ENCODE results near the gene CD74. TPM values are rescaled to one million over a fixed set of nuclear protein-coding genes. Genes with fewer than 3 reads are reported as not detected.
A peak's percentile ranks its signal among the peaks of the same experiment; 100 is the strongest.
"Not testable (repeated sequence)": the region's sequence is repeated elsewhere in the genome, so short reads cannot be mapped to it uniquely, and the experiment has no call there.

Gene CD74
- total RNA-seq, 1 experiment from 2014 or later = 19.5 TPM

DNA sequence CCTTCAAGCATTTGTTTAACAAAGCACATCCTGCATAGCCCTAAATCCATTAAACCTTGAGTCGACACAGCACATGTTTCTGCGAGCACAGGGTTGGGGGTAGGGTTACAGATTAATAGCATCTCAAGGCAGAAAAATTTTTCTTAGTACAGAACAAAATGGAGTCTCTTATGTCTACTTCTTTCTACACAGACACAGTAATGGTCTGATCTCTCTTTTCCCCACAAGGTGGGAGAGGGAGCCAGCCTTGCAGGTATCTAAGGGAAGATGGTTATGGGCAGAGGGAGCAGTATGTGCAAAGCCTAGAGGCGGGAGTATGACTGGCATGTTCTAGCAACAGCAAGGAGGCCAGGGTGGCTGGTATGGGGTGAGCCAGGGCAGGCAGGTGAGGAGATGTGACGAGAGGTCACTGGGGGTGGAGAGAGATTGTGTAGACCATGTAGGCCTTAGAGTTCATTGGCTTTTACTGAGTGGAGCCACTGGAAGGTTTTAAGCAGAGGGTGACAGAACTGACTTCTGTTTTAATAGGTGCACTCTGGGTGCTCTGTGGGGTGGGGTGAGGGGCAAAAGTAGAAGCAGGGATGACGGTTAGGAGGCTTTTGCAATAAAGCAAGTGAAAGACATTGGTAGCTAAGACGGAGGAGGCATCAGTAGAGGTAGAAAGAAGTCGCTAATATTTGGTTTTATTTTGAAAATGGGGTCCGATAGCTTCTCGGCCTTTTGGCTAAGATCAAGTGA is 42.0 kb upstream of the CD74 start:
- H2AK5ac ChIP-seq (ENCODE audit: insufficient read length, low read length) = no peak overlapping the region
- no peak overlapping the region for H2AFZ ChIP-seq (ENCODE audit: low read length)
- H4K8ac ChIP-seq (replicated peaks; ENCODE audit: insufficient read length, low read depth, low read length) = no peak overlapping the region
- H3K79me2 ChIP-seq (ENCODE audit: insufficient read depth, low read length) = no peaks in the 10 kb centered on the region
- no peak overlapping the region for H3K27ac ChIP-seq (ENCODE audit: insufficient read length, low read depth, low read length)
- H2BK5ac ChIP-seq (ENCODE audit: insufficient read length, low read length) = peak overlapping the region; percentile 61
- H3K14ac ChIP-seq (ENCODE audit: insufficient read depth, low read length) = peak overlapping the region; percentile 63; the same call in 1 of the 2 replicates
- H3K9ac ChIP-seq (ENCODE audit: extremely low read depth, insufficient read length, low read length) = no peak overlapping the region
- WGBS (ENCODE audit: extremely low coverage, insufficient read length, low lambda C conversion rate) = no CpG with 5 or more reads among the region's 9 CpGs
- H3K4me1 ChIP-seq (ENCODE audit: insufficient read depth, low read length) = peaks cover 6% of the 10 kb centered on the region; the same call in 1 of the 2 replicates
- H3K4me2 ChIP-seq (ENCODE audit: insufficient read depth, insufficient read length, low read length) = no peak overlapping the region
- H4K5ac ChIP-seq (ENCODE audit: insufficient read length, low read depth, low read length) = no peak overlapping the region
- Mint-ChIP-seq H3K27me3 (ENCODE audit: low read depth) (no peaks in the 10 kb centered on the region), H3K9me3 (peaks cover 3% of the 10 kb centered on the region in 2 experiments), H3K27ac (no peak overlapping the region), H3K4me3 (no peak overlapping the region), H3K36me3 (ENCODE audit: insufficient read depth in 1 of 3, low read depth in 3 of 3) (peaks cover 0 to 3% (median 0%) of the 10 kb centered on the region in 3 experiments; a peak in 2 of 7 replicates), H3K4me1 (peaks cover 14 to 16% of the 10 kb centered on the region in 2 experiments)
- H3T11ph ChIP-seq (ENCODE audit: low read length) = no peak overlapping the region
- H4K91ac ChIP-seq (ENCODE audit: insufficient read length, low read depth, low read length) = no peak overlapping the region
- H2BK120ac ChIP-seq (ENCODE audit: low read depth, low read length, poor library complexity, severe bottlenecking) = no peak overlapping the region
- H3K9me3 ChIP-seq (ENCODE audit: control insufficient read depth, low read depth, low read length) = no peaks in the 10 kb centered on the region
- peak overlapping the region; percentile 74 for H3K18ac ChIP-seq (ENCODE audit: insufficient read length, low read depth, low read length)
- no peak overlapping the region for H3K56ac ChIP-seq (ENCODE audit: insufficient read length, low read depth, low read length)
- H4K20me1 ChIP-seq (ENCODE audit: control insufficient read depth, insufficient read depth, insufficient read length) = no peaks in the 10 kb centered on the region
- H2BK15ac ChIP-seq (ENCODE audit: low read depth, low read length) = peak overlapping the region; percentile 91; the same call in 1 of the 2 replicates
- DNase-seq = no peak
- H2BK12ac ChIP-seq (ENCODE audit: insufficient read length, low read depth, low read length) = no peak overlapping the region
- no peaks in the 10 kb centered on the region for H3K27me3 ChIP-seq (ENCODE audit: insufficient read depth, low read length)
- no peak overlapping the region for H2BK20ac ChIP-seq (ENCODE audit: low read depth, low read length, poor library complexity, severe bottlenecking)
- no peak overlapping the region for H3K4ac ChIP-seq (ENCODE audit: low read depth, low read length)
- H3K23ac ChIP-seq (ENCODE audit: insufficient read length, low read depth, low read length) = no peak overlapping the region
- TF ChIP-seq, protein P1, sequence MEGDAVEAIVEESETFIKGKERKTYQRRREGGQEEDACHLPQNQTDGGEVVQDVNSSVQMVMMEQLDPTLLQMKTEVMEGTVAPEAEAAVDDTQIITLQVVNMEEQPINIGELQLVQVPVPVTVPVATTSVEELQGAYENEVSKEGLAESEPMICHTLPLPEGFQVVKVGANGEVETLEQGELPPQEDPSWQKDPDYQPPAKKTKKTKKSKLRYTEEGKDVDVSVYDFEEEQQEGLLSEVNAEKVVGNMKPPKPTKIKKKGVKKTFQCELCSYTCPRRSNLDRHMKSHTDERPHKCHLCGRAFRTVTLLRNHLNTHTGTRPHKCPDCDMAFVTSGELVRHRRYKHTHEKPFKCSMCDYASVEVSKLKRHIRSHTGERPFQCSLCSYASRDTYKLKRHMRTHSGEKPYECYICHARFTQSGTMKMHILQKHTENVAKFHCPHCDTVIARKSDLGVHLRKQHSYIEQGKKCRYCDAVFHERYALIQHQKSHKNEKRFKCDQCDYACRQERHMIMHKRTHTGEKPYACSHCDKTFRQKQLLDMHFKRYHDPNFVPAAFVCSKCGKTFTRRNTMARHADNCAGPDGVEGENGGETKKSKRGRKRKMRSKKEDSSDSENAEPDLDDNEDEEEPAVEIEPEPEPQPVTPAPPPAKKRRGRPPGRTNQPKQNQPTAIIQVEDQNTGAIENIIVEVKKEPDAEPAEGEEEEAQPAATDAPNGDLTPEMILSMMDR (conservative IDR thresholded peaks at IDR 0.05) = no peak; the same call in 2 of the 3 replicates
- H3K23me2 ChIP-seq (ENCODE audit: insufficient read length, low read depth, low read length, poor library complexity, severe bottlenecking) = no peaks in the 10 kb centered on the region
- no peaks in the 10 kb centered on the region for H3K79me1 ChIP-seq (ENCODE audit: insufficient read depth, low read depth, low read length, poor library complexity, severe bottlenecking)

DNA sequence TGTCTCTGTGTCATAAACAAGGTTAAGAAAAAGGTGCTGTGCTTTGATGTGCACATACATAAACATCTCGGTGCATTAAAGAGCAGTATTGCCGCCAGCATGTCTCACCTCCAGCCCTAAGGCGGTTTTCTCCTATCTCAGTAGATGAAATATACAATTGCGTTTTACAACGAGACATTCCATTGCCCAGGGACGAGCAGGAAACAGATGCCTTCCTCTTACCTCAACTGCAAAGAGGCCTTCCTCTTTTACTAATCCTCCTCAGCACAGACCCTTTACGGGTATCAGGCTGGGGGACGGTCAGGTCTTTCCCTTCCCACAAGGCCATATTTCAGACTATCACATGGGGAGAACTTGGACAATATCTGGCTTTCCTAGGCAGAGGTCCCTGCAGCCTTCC is 41.3 kb upstream of the CD74 start:
- H3K4me1 ChIP-seq (ENCODE audit: insufficient read depth, low read length); H3K9me3 Mint-ChIP-seq; H2BK15ac ChIP-seq (ENCODE audit: low read depth, low read length); H3K56ac ChIP-seq (ENCODE audit: insufficient read length, low read depth, low read length); H3K9ac ChIP-seq (ENCODE audit: extremely low read depth, insufficient read length, low read length); H3K23ac ChIP-seq (ENCODE audit: insufficient read length, low read depth, low read length); H3K79me2 ChIP-seq (ENCODE audit: insufficient read depth, low read length); H3K4ac ChIP-seq (ENCODE audit: low read depth, low read length); H3T11ph ChIP-seq (ENCODE audit: low read length); H3K27me3 Mint-ChIP-seq (ENCODE audit: low read depth); H3K27ac Mint-ChIP-seq; H2AFZ ChIP-seq (ENCODE audit: low read length); H4K20me1 ChIP-seq (ENCODE audit: control insufficient read depth, insufficient read depth, insufficient read length); H3K27ac ChIP-seq (ENCODE audit: insufficient read length, low read depth, low read length); DNase-seq; H3K14ac ChIP-seq (ENCODE audit: insufficient read depth, low read length); H4K5ac ChIP-seq (ENCODE audit: insufficient read length, low read depth, low read length); H3K4me1 Mint-ChIP-seq; H3K18ac ChIP-seq (ENCODE audit: insufficient read length, low read depth, low read length); H3K4me2 ChIP-seq (ENCODE audit: insufficient read depth, insufficient read length, low read length); H4K91ac ChIP-seq (ENCODE audit: insufficient read length, low read depth, low read length); H3K36me3 Mint-ChIP-seq (ENCODE audit: insufficient read depth in 1 of 3, low read depth in 3 of 3); H2AK5ac ChIP-seq (ENCODE audit: insufficient read length, low read length); H3K9me3 ChIP-seq (ENCODE audit: control insufficient read depth, low read depth, low read length); H3K4me3 Mint-ChIP-seq; H3K27me3 ChIP-seq (ENCODE audit: insufficient read depth, low read length); H2BK20ac ChIP-seq (ENCODE audit: low read depth, low read length, poor library complexity, severe bottlenecking); H3K23me2 ChIP-seq (ENCODE audit: insufficient read length, low read depth, low read length, poor library complexity, severe bottlenecking); H2BK120ac ChIP-seq (ENCODE audit: low read depth, low read length, poor library complexity, severe bottlenecking); H2BK5ac ChIP-seq (ENCODE audit: insufficient read length, low read length); H4K8ac ChIP-seq (replicated peaks; ENCODE audit: insufficient read length, low read depth, low read length); H3K79me1 ChIP-seq (ENCODE audit: insufficient read depth, low read depth, low read length, poor library complexity, severe bottlenecking); H2BK12ac ChIP-seq (ENCODE audit: insufficient read length, low read depth, low read length): not testable (repeated sequence)
- no CpG with 5 or more reads among the region's 8 CpGs for WGBS (ENCODE audit: extremely low coverage, insufficient read length, low lambda C conversion rate)
